Jurkat, Clone E6-1 (cell line): ENCODE measurements around the gene GALNT9.
"Not testable (repeated sequence)": the region's sequence is repeated elsewhere in the genome, so short reads cannot be mapped to it uniquely, and the experiment has no call there.

Experiments used
- DNase-seq: peaks from one replicate; pipeline ENCODE4 v3.0.0-alpha.2; 2011; ENCODE audit warnings: low read depth, low spot score
- H3K4me3 ChIP-seq: 2 replicates; pipeline ENCODE4 v1.5.1; 2011; ENCODE audit warnings: mild to moderate bottlenecking, low read length, control low read depth, moderate library complexity

The GALNT9 gene

GRCh38 chr12:132201391-132202120 lies 127.8 kb downstream of the GALNT9 start:
- no peak overlapping the region for H3K4me3 ChIP-seq
- DNase-seq, result no peak

GRCh38 chr12:132200800-132201199 lies 128.6 kb downstream of the GALNT9 start:
- H3K4me3 ChIP-seq, result no peak overlapping the region
- no peak for DNase-seq

GRCh38 chr12:132199526-132200319 lies 129.7 kb downstream of the GALNT9 start:
- DNase-seq, result no peak
- H3K4me3 ChIP-seq, result no peak overlapping the region

GRCh38 chr12:132199101-132199500 lies 130.3 kb downstream of the GALNT9 start:
- H3K4me3 ChIP-seq, result no peak overlapping the region
- no peak for DNase-seq

GRCh38 chr12:132197581-132198354 lies 131.6 kb downstream of the GALNT9 start:
- H3K4me3 ChIP-seq, result no peak overlapping the region
- DNase-seq, result no peak

- DNase-seq, result no peak
- no peak overlapping the region for H3K4me3 ChIP-seq
Observed at GRCh38 chr12:132196873-132197390, 132.5 kb downstream of the GALNT9 start.

GRCh38 chr12:132196038-132196872 lies 133.1 kb downstream of the GALNT9 start:
- no peak overlapping the region for H3K4me3 ChIP-seq
- DNase-seq, result no peak

- not testable (repeated sequence) for DNase-seq, H3K4me3 ChIP-seq
Observed at GRCh38 chr12:132195242-132195641, 134.1 kb downstream of the GALNT9 start.

GRCh38 chr12:132194556-132194955 lies 134.8 kb downstream of the GALNT9 start:
- no peak for DNase-seq
- H3K4me3 ChIP-seq, result no peak overlapping the region

- no peak for DNase-seq
- no peak overlapping the region for H3K4me3 ChIP-seq
Observed at GRCh38 chr12:132194056-132194455, 135.3 kb downstream of the GALNT9 start.

GRCh38 chr12:132191715-132192553 lies 137.5 kb downstream of the GALNT9 start:
- H3K4me3 ChIP-seq, result no peak overlapping the region
- no peak for DNase-seq

- DNase-seq, result no peak
- no peak overlapping the region for H3K4me3 ChIP-seq
Observed at GRCh38 chr12:132190834-132191500, 138.4 kb downstream of the GALNT9 start.

- no peak for DNase-seq
- H3K4me3 ChIP-seq, result peak overlapping the region; percentile 73
Observed at GRCh38 chr12:132190012-132190755, 139.2 kb downstream of the GALNT9 start.

GRCh38 chr12:132189378-132190011 lies 139.9 kb downstream of the GALNT9 start:
- DNase-seq, result peak; percentile 90
- H3K4me3 ChIP-seq, result peak overlapping the region; percentile 73

- peak overlapping the region; percentile 73 for H3K4me3 ChIP-seq
Observed at GRCh38 chr12:132188916-132189325, 140.5 kb downstream of the GALNT9 start.

GRCh38 chr12:132188451-132188901 lies 140.9 kb downstream of the GALNT9 start:
- peak overlapping the region; percentile 73 for H3K4me3 ChIP-seq
- no peak for DNase-seq

More at GRCh38 chr12:132188916-132189325, 140.5 kb downstream of the GALNT9 start:
- no peak for DNase-seq
